C4-2B (cell line): ENCODE data around the gene ACOT7.

Experiments
- ZFX ChIP-seq: fragments of 450-650 bp; IDR thresholded peaks from 2 replicates; pipeline ENCODE4 v1.6.1; 2017
- TF ChIP-seq, protein P1 (sequence below): fragments of 450-650 bp; conservative IDR thresholded peaks from 2 replicates; pipeline ENCODE4 v1.5.1; 2017; ENCODE audit warnings: mild to moderate bottlenecking

DNA sequence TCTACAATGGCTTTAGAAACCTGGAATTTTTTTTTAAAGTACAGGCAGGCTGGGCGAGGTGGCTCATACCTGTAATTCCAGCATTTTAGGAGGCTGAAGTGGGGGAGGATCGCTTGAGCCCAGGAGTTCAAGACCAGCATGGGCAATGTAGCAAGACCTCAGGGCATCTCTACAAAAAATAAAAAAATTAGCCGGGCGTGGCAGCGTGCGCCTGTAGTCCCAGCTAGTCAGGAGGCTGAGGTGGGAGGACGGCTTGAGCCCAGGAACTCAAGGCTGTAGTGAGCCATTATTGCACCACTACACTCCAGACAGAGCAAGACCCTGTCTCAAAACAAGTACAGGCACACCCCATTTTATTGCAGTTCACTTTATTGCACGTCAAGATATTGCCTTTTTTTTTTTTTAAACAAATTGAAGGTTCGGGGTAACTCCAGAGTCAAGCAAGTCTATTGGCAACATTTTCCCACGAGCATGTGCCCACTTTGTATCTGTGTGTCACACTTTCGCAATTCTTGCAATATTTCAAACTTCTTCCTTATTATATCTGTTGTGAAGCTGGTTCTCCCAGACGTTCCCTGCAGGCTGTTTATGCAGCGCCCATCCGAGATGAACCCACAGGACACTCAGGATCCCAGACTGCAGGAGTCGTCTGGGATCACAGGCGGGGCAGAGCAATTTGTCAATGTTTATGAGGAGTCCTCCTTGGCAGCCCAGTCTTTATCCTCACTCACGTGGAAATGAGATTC is 21.5 kb upstream of the ACOT7 start:
- TF ChIP-seq, protein P1, sequence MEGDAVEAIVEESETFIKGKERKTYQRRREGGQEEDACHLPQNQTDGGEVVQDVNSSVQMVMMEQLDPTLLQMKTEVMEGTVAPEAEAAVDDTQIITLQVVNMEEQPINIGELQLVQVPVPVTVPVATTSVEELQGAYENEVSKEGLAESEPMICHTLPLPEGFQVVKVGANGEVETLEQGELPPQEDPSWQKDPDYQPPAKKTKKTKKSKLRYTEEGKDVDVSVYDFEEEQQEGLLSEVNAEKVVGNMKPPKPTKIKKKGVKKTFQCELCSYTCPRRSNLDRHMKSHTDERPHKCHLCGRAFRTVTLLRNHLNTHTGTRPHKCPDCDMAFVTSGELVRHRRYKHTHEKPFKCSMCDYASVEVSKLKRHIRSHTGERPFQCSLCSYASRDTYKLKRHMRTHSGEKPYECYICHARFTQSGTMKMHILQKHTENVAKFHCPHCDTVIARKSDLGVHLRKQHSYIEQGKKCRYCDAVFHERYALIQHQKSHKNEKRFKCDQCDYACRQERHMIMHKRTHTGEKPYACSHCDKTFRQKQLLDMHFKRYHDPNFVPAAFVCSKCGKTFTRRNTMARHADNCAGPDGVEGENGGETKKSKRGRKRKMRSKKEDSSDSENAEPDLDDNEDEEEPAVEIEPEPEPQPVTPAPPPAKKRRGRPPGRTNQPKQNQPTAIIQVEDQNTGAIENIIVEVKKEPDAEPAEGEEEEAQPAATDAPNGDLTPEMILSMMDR: no peak
- TF ChIP-seq ZFX: no peak
